ENCODE measurements around the gene CHD6.

Gene CHD6

GRCh38 chr20:41622584-41622983 is 4.4 kb upstream of the CHD6 start:
- TF ChIP-seq Cebpa-rat (IDR thresholded peaks at IDR 0.05), result no peak
- Histone ChIP-seq H3K4me2 (no peak overlapping the region), H3K27me3 (no peaks in the 10 kb centered on the region), H3K27ac (no peak overlapping the region), H3K4me3 (no peak overlapping the region), H3K9ac (no peak overlapping the region), H3K4me1 (peaks cover 9% of the 10 kb centered on the region), H4K20me1 (peaks cover under 1% of the 10 kb centered on the region; the same call in 1 of the 2 replicates), H3K9me3 (peaks cover 10% of the 10 kb centered on the region; the same call in 1 of the 2 replicates), H3K36me3 (no peaks in the 10 kb centered on the region)

- Histone ChIP-seq H4K20me1 (peaks cover 7% of the 10 kb centered on the region), H3K4me2 (no peak overlapping the region), H3K4me3 (no peak overlapping the region), H3K27me3 (no peaks in the 10 kb centered on the region), H3K9ac (no peak overlapping the region), H3K9me3 (peaks cover 4% of the 10 kb centered on the region; the same call in 1 of the 2 replicates), H3K27ac (no peak overlapping the region), H3K4me1 (peaks cover 11% of the 10 kb centered on the region), H3K36me3 (no peaks in the 10 kb centered on the region)
- TF ChIP-seq Cebpa-rat (IDR thresholded peaks at IDR 0.05), result no peak
Observed at GRCh38 chr20:41621971-41622370, 3.8 kb upstream of the CHD6 start.

- Histone ChIP-seq H3K4me1 (peaks cover 17% of the 10 kb centered on the region), H3K4me2 (no peak overlapping the region), H3K27me3 (no peaks in the 10 kb centered on the region), H3K27ac (no peak overlapping the region), H3K9me3 (no peaks in the 10 kb centered on the region), H3K9ac (no peak overlapping the region), H3K36me3 (no peaks in the 10 kb centered on the region), H4K20me1 (peaks cover 12% of the 10 kb centered on the region), H3K4me3 (no peak overlapping the region)
- no peak for TF ChIP-seq Cebpa-rat (IDR thresholded peaks at IDR 0.05)
Observed at GRCh38 chr20:41621421-41621820, 3.2 kb upstream of the CHD6 start.

- Histone ChIP-seq H3K36me3 (no peaks in the 10 kb centered on the region), H3K4me2 (peak overlapping the region; percentile 94), H3K27me3 (no peaks in the 10 kb centered on the region), H3K9ac (no peak overlapping the region), H3K4me3 (no peak overlapping the region), H3K27ac (no peak overlapping the region), H3K4me1 (peaks cover 34% of the 10 kb centered on the region), H3K9me3 (peaks cover 4% of the 10 kb centered on the region; the same call in 1 of the 2 replicates), H4K20me1 (peaks cover 31% of the 10 kb centered on the region)
- TF ChIP-seq Cebpa-rat (IDR thresholded peaks at IDR 0.05), result no peak
Observed at GRCh38 chr20:41619360-41620100, 1.4 kb upstream of the CHD6 start.

GRCh38 chr20:41618807-41619311 is 682 bp upstream of the CHD6 start:
- Histone ChIP-seq H3K27ac (no peak overlapping the region), H3K4me2 (peak overlapping the region; percentile 94), H4K20me1 (peaks cover 38% of the 10 kb centered on the region), H3K4me3 (peak overlapping the region; percentile 97), H3K9ac (peak overlapping the region; percentile 76), H3K27me3 (no peaks in the 10 kb centered on the region), H3K9me3 (peaks cover 5% of the 10 kb centered on the region; the same call in 1 of the 2 replicates), H3K4me1 (peaks cover 34% of the 10 kb centered on the region), H3K36me3 (no peaks in the 10 kb centered on the region)
- TF ChIP-seq Cebpa-rat (IDR thresholded peaks at IDR 0.05), result no peak

GRCh38 chr20:41617059-41617901 is 897 bp downstream of the CHD6 start:
- no peaks in the 10 kb centered on the region for H3K27me3 ChIP-seq
- peak overlapping the region; percentile 97 for H3K4me3 ChIP-seq
- H3K36me3 ChIP-seq, result peaks cover 7% of the 10 kb centered on the region; the same call in 1 of the 2 replicates
- peaks cover 34% of the 10 kb centered on the region for H3K4me1 ChIP-seq
- no peak for TF ChIP-seq Cebpa-rat (IDR thresholded peaks at IDR 0.05)
- H3K9ac ChIP-seq, result peak overlapping the region; percentile 96
- H3K9me3 ChIP-seq, result peaks cover 12% of the 10 kb centered on the region
- H3K27ac ChIP-seq, result peak overlapping the region; percentile 97
- H3K4me2 ChIP-seq, result peak overlapping the region; percentile 83
- H4K20me1 ChIP-seq, result peaks cover 53% of the 10 kb centered on the region

GRCh38 chr20:41616228-41616627 is 1.9 kb downstream of the CHD6 start:
- peak overlapping the region; percentile 83 for H3K4me2 ChIP-seq
- H3K9me3 ChIP-seq, result peaks cover 22% of the 10 kb centered on the region
- no peaks in the 10 kb centered on the region for H3K27me3 ChIP-seq
- no peak overlapping the region for H3K27ac ChIP-seq
- H3K4me1 ChIP-seq, result peaks cover 34% of the 10 kb centered on the region
- TF ChIP-seq Cebpa-rat (IDR thresholded peaks at IDR 0.05), result peak; percentile 51; the same call in 1 of the 2 replicates
- H4K20me1 ChIP-seq, result peaks cover 64% of the 10 kb centered on the region
- no peak overlapping the region for H3K4me3 ChIP-seq
- peak overlapping the region; percentile 96 for H3K9ac ChIP-seq
- H3K36me3 ChIP-seq, result peaks cover 16% of the 10 kb centered on the region; the same call in 1 of the 2 replicates

GRCh38 chr20:41615676-41616075 is 2.5 kb downstream of the CHD6 start:
- Histone ChIP-seq H3K27ac (no peak overlapping the region), H3K9ac (no peak overlapping the region; the same call in 1 of the 2 replicates), H3K4me1 (peaks cover 34% of the 10 kb centered on the region), H3K36me3 (peaks cover 17% of the 10 kb centered on the region; the same call in 1 of the 2 replicates), H3K9me3 (peaks cover 22% of the 10 kb centered on the region), H3K27me3 (no peaks in the 10 kb centered on the region), H3K4me3 (no peak overlapping the region), H3K4me2 (peak overlapping the region; percentile 83), H4K20me1 (peaks cover 69% of the 10 kb centered on the region)
- TF ChIP-seq Cebpa-rat (IDR thresholded peaks at IDR 0.05), result no peak

- Histone ChIP-seq H3K27ac (no peak overlapping the region), H3K4me3 (no peak overlapping the region), H3K4me1 (peaks cover 33% of the 10 kb centered on the region), H4K20me1 (peaks cover 75% of the 10 kb centered on the region), H3K36me3 (peaks cover 17% of the 10 kb centered on the region; the same call in 1 of the 2 replicates), H3K9me3 (peaks cover 22% of the 10 kb centered on the region), H3K9ac (no peak overlapping the region), H3K4me2 (peak overlapping the region; percentile 83), H3K27me3 (no peaks in the 10 kb centered on the region)
- no peak for TF ChIP-seq Cebpa-rat (IDR thresholded peaks at IDR 0.05)
Observed at GRCh38 chr20:41615110-41615509, 3.1 kb downstream of the CHD6 start.

Measured in BLaER1 (cell line).